HepG2 (cell line): Measurements from ENCODE around the gene CKB. TPM values are rescaled to one million over a fixed set of nuclear protein-coding genes. Genes with fewer than 3 reads are reported as not detected.
A peak's percentile ranks its signal among the peaks of the same experiment; 100 is the strongest.

Experiments used
- ARID4A ChIP-seq: sonication (generic); formaldehyde crosslinking; IDR thresholded peaks from 2 replicates; pipeline ENCODE4 v1.5.0; 2020; ENCODE audit warnings: mild to moderate bottlenecking, missing genetic modification reagents, borderline replicate concordance
- CSRNP2 ChIP-seq: sonication (generic); formaldehyde crosslinking; conservative IDR thresholded peaks from 2 replicates; pipeline ENCODE4 v1.8.0; 2022; ENCODE audit warnings: low read depth, missing genetic modification reagents
- HDAC1 ChIP-seq: sonication (generic); formaldehyde crosslinking; IDR thresholded peaks from 2 replicates; pipeline ENCODE4 v1.5.1; 2020; ENCODE audit warnings: mild to moderate bottlenecking, missing genetic modification reagents
- HNRNPL ChIP-seq: fragments of 200-400 bp; formaldehyde crosslinking; IDR thresholded peaks from 2 replicates; pipeline ENCODE4 v1.6.1; 2017; ENCODE audit warnings: mild to moderate bottlenecking, low read depth, low read length
- PLSCR1 ChIP-seq: sonication (generic); formaldehyde crosslinking; IDR thresholded peaks from 2 replicates; pipeline ENCODE4 v1.5.0; 2020; ENCODE audit warnings: missing genetic modification reagents, mild to moderate bottlenecking, borderline replicate concordance
- RAD51 ChIP-seq: fragments of 450-650 bp; IDR thresholded peaks from 2 replicates; pipeline ENCODE4 v1.6.1; 2016; ENCODE audit warnings: borderline replicate concordance
- SMAD3 ChIP-seq: sonication (generic); formaldehyde crosslinking; IDR thresholded peaks from 2 replicates; pipeline ENCODE4 v1.4.0; 2020; ENCODE audit warnings: missing genetic modification reagents
- TERF1 ChIP-seq: sonication (generic); formaldehyde crosslinking; IDR thresholded peaks from 2 replicates; pipeline ENCODE4 v1.8.0; 2022; ENCODE audit warnings: mild to moderate bottlenecking, missing genetic modification reagents, moderate library complexity
- TFDP2 ChIP-seq: sonication (generic); formaldehyde crosslinking; IDR thresholded peaks from 2 replicates; pipeline ENCODE4 v1.4.0; 2020; ENCODE audit warnings: missing genetic modification reagents
- THAP7 ChIP-seq: sonication (generic); formaldehyde crosslinking; IDR thresholded peaks from 2 replicates; pipeline ENCODE4 v1.8.1; 2023; ENCODE audit warnings: mild to moderate bottlenecking, missing genetic modification reagents
- ZNF512 ChIP-seq: sonication (generic); formaldehyde crosslinking; IDR thresholded peaks from 2 replicates; pipeline ENCODE4 v1.4.0; 2020; ENCODE audit warnings: mild to moderate bottlenecking, missing genetic modification reagents
- ZNF556 ChIP-seq: sonication (generic); formaldehyde crosslinking; IDR thresholded peaks from 2 replicates; pipeline ENCODE4 v1.4.0; 2020; ENCODE audit warnings: mild to moderate bottlenecking, missing genetic modification reagents, borderline replicate concordance
- ZNF567 ChIP-seq: sonication (generic); formaldehyde crosslinking; IDR thresholded peaks from 2 replicates; pipeline ENCODE4 v1.8.1; 2023; ENCODE audit warnings: mild to moderate bottlenecking, missing genetic modification reagents, borderline replicate concordance
- polyA plus RNA-seq, 8 experiments: library from polyadenylated mRNA; depleted of rRNA in 3 of 8; stranded (reverse) in 7 of 8; unstranded in 1 of 8; fragments of >200 nt; fragmentation: Illumina TruSeq in 4 of 8; extraction: Trizol in 4 of 8; gene quantifications; 2 replicates each; pipeline versions ENCODE4 v1.2.1 to v1.2.3, GENCODE V29; 2011 to 2016; ENCODE audit warnings: low read depth in 4 of 8, missing spikeins in 1 of 8, mixed read lengths in 1 of 8; ENCODE audit not compliant: insufficient read depth in 1 of 8
- total RNA-seq, 5 experiments: library from RNA; depleted of rRNA; stranded (reverse); fragments of >200 nt; fragmentation: Illumina TruSeq; extraction: Trizol; gene quantifications; 2 replicates each; pipeline ENCODE4 v1.2.3, GENCODE V29; 2016; ENCODE audit warnings: low read depth in 1 of 5

Gene CKB
- total and polyA plus RNA-seq, 2 of the 13 experiments (the other 11 are each of a cell fraction or from before 2014, with no cell fraction given), result 82.3 to 217 TPM

- TF ChIP-seq ARID4A (CRISPR knock-in tag) (peak; percentile 61; the same call in 1 of the 2 replicates), ZNF567 (CRISPR knock-in tag) (no peak), TFDP2 (CRISPR knock-in tag) (no peak), CSRNP2 (CRISPR knock-in tag) (no peak), THAP7 (peak; percentile 81), ZNF512 (CRISPR knock-in tag) (no peak), HNRNPL (peak; percentile 77; the same call in 1 of the 2 replicates), RAD51 (no peak), TERF1 (CRISPR knock-in tag) (no peak), HDAC1 (peak; percentile 75; the same call in 1 of the 2 replicates), SMAD3 (no peak), PLSCR1 (CRISPR knock-in tag) (no peak), ZNF556 (CRISPR knock-in tag) (no peak)
Measured at GRCh38 chr14:103549361-103550311, 27.0 kb upstream of the CKB start (continued).
